Measurements from ENCODE around the gene ZNF438. TPM values are rescaled to one million over a fixed set of nuclear protein-coding genes. Genes with fewer than 3 reads are reported as not detected.

Gene ZNF438
- total and polyA plus RNA-seq, 2 of the 4 experiments (the other 2 are of a cell fraction) = 1.8 to 2.9 TPM

DNA sequence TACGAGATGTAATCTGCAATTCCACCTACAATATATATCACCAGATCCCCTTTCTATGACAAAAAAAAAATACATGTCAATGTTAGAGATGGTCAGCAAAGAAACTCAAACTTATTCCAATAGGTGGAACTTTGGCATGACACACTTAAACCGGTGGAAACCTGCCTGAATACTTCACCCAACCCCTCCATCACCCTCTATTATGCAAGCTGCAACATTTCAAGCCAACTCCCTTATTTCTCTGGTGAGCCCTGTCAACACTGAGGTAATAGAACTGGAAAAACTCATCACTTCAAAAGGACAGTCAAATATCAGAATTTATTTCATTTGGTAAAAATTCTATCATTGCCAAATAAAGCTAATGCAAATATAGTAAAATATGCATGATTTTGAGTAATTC lies 3.6 kb downstream of the ZNF438 start:
- Histone ChIP-seq H2AK9ac (replicated peaks; ENCODE audit: low read depth, low read length, poor library complexity) (no peak overlapping the region), H3K4me1 (ENCODE audit: control insufficient read depth, insufficient read depth, low read length) (peaks cover 8% of the 10 kb centered on the region), H3K9me3 (ENCODE audit: control insufficient read depth, insufficient read depth, low read length) (no peaks in the 10 kb centered on the region), H3K36me3 (ENCODE audit: control insufficient read depth, insufficient read depth, low read length) (no peaks in the 10 kb centered on the region), H4K20me1 (ENCODE audit: insufficient read depth, low read length) (peaks cover 3% of the 10 kb centered on the region; the same call in 1 of the 2 replicates), H2BK15ac (ENCODE audit: low read depth, low read length) (no peak overlapping the region), H2AK5ac (ENCODE audit: low read depth, low read length) (no peak overlapping the region), H2BK120ac (ENCODE audit: low read depth, low read length) (no peak overlapping the region), H3K23ac (ENCODE audit: low read depth, low read length) (no peak overlapping the region), H4K5ac (ENCODE audit: low read depth, low read length) (no peak overlapping the region), H2AFZ (replicated peaks; ENCODE audit: low read length, poor library complexity) (no peak overlapping the region), H3K27ac (ENCODE audit: insufficient read depth, low read length) (no peak overlapping the region), H2BK20ac (ENCODE audit: low read depth, low read length) (no peak overlapping the region), H4K8ac (ENCODE audit: low read depth in 2 of 2, low read length in 2 of 2) (no peak overlapping the region), H3K18ac (ENCODE audit: low read depth, low read length) (no peak overlapping the region), H4K91ac (ENCODE audit: insufficient read depth, low read depth, low read length) (no peak overlapping the region), H3K56ac (ENCODE audit: extremely low read depth, insufficient read depth, low read length) (no peak overlapping the region), H2BK5ac (ENCODE audit: low read depth, low read length, poor library complexity, severe bottlenecking) (no peak overlapping the region), H3K4me2 (ENCODE audit: low read depth, low read length) (no peak overlapping the region), H3K4ac (ENCODE audit: low read depth, low read length) (no peak overlapping the region), H3K9me1 (ENCODE audit: insufficient read depth, low read length) (no peaks in the 10 kb centered on the region), H3K4me3 (ENCODE audit: insufficient read depth, low read depth, low read length) (no peak overlapping the region), H3K27me3 (ENCODE audit: control insufficient read depth, insufficient read depth, low read length) (no peaks in the 10 kb centered on the region), H3K79me1 (ENCODE audit: low read depth in 1 of 2, low read length in 2 of 2) (peaks cover 24 to 44% of the 10 kb centered on the region in 2 experiments), H3K14ac (replicated peaks; ENCODE audit: low read depth, low read length) (no peak overlapping the region), H3K9ac (ENCODE audit: low read depth, low read length) (no peak overlapping the region)
- intact Hi-C loops (cut with micrococcal nuclease) (no loop called here), in situ Hi-C loops (cut with MboI; ENCODE audit: low sequenced_read_pairs) (no loop called here), dilution Hi-C loops (cut with HindIII; ENCODE audit: low sequenced_read_pairs, unreplicated experiment) (no loop called here)
- no peak for TF ChIP-seq MAZ (IDR thresholded peaks at IDR 0.05; ENCODE audit: borderline replicate concordance, low read depth, low read length)
- TF ChIP-seq MAFK (IDR thresholded peaks at IDR 0.05; ENCODE audit: low read depth, low read length) = no peak
- TF ChIP-seq SMC3 (IDR thresholded peaks at IDR 0.05; ENCODE audit: low read depth, low read length) = no peak
- TF ChIP-seq, protein P1, sequence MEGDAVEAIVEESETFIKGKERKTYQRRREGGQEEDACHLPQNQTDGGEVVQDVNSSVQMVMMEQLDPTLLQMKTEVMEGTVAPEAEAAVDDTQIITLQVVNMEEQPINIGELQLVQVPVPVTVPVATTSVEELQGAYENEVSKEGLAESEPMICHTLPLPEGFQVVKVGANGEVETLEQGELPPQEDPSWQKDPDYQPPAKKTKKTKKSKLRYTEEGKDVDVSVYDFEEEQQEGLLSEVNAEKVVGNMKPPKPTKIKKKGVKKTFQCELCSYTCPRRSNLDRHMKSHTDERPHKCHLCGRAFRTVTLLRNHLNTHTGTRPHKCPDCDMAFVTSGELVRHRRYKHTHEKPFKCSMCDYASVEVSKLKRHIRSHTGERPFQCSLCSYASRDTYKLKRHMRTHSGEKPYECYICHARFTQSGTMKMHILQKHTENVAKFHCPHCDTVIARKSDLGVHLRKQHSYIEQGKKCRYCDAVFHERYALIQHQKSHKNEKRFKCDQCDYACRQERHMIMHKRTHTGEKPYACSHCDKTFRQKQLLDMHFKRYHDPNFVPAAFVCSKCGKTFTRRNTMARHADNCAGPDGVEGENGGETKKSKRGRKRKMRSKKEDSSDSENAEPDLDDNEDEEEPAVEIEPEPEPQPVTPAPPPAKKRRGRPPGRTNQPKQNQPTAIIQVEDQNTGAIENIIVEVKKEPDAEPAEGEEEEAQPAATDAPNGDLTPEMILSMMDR (conservative IDR thresholded peaks at IDR 0.05; ENCODE audit: low read depth, low read length) = no peak
- TF ChIP-seq, protein P2, sequence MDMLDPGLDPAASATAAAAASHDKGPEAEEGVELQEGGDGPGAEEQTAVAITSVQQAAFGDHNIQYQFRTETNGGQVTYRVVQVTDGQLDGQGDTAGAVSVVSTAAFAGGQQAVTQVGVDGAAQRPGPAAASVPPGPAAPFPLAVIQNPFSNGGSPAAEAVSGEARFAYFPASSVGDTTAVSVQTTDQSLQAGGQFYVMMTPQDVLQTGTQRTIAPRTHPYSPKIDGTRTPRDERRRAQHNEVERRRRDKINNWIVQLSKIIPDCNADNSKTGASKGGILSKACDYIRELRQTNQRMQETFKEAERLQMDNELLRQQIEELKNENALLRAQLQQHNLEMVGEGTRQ (IDR thresholded peaks at IDR 0.05; ENCODE audit: low read depth, low read length) = no peak
- TF ChIP-seq BHLHE40 (IDR thresholded peaks at IDR 0.05; ENCODE audit: low read depth, low read length) = no peak
- TF ChIP-seq, protein P3, sequence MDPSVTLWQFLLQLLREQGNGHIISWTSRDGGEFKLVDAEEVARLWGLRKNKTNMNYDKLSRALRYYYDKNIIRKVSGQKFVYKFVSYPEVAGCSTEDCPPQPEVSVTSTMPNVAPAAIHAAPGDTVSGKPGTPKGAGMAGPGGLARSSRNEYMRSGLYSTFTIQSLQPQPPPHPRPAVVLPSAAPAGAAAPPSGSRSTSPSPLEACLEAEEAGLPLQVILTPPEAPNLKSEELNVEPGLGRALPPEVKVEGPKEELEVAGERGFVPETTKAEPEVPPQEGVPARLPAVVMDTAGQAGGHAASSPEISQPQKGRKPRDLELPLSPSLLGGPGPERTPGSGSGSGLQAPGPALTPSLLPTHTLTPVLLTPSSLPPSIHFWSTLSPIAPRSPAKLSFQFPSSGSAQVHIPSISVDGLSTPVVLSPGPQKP (IDR thresholded peaks at IDR 0.05; ENCODE audit: borderline replicate concordance, low read depth, low read length) = no peak
- TF ChIP-seq RCOR1 (IDR thresholded peaks at IDR 0.05; ENCODE audit: insufficient replicate concordance, low read length) = no peak
- no peak for TF ChIP-seq POLR2A (IDR thresholded peaks at IDR 0.05; ENCODE audit: low read depth, low read length)
- TF ChIP-seq RFX5 (IDR thresholded peaks at IDR 0.05; ENCODE audit: low read depth, low read length) = no peak
- no peak for TF ChIP-seq FOS (IDR thresholded peaks at IDR 0.05; ENCODE audit: low read depth, low read length)
- no peak for TF ChIP-seq NFE2L2 (IDR thresholded peaks at IDR 0.05; ENCODE audit: low read depth, low read length)
- TF ChIP-seq CHD1 (IDR thresholded peaks at IDR 0.05; ENCODE audit: low read depth, low read length) = no peak
- TF ChIP-seq RAD21 (IDR thresholded peaks at IDR 0.05; ENCODE audit: low read length) = no peak
- TF ChIP-seq CEBPB (IDR thresholded peaks at IDR 0.05; ENCODE audit: low read depth, low read length) = no peak
- no peak for TF ChIP-seq MXI1 (IDR thresholded peaks at IDR 0.05; ENCODE audit: borderline replicate concordance, low read depth, low read length)
- no CpG with 5 or more reads among the region's 2 CpGs for WGBS, 2 experiments (ENCODE audit: extremely low coverage in 2 of 2, insufficient read length in 1 of 2)
- ATAC-seq (ENCODE audit: low read depth) (no peak), DNase-seq (no peak)
- CTCF ChIA-PET = interaction anchor here (1.0 kb wide), 1 partner anchor 233 kb away, joined by 3 read pairs; no protein-coding TSS in a partner anchor
- POLR2A ChIA-PET (ENCODE audit: unreplicated experiment) = no interaction called here
- no TSS peak for BruUV-seq (replicated peaks)
